ENCODE results near the gene CBFA2T3. TPM values are rescaled to one million over a fixed set of nuclear protein-coding genes. Genes with fewer than 3 reads are reported as not detected.
A peak's percentile ranks its signal among the peaks of the same experiment; 100 is the strongest.

CBFA2T3 gene
- total and polyA plus RNA-seq, 5 experiments from 2014 or later, result 0.04 to 2.0 (median 1.5) TPM; not detected in 2

DNA sequence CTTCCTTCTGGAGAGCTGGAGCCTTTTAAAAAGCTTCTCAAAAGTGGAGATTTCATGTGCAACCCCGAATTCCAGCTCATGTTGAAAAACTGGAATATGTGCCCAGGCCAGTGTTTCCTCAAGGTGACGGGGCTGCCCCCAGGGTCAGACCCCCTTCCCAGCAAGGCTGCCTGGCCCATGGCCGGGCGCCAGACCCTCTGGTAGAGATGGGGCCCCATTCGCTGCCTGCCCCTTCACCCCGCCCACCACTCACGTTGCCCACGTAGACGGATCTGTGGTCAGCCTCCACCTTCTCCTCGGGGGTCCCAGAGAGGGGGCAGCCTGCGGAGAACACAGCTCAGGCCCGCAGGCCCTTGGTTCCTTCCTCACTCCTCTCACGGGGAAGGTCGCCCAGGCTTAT, 111.7 kb downstream of the CBFA2T3 start:
- Mint-ChIP-seq H3K27me3 (peaks cover 0 to 7% (median 0%) of the 10 kb centered on the region in 5 donors), H3K36me3 (peaks cover 0 to 16% (median 0%) of the 10 kb centered on the region in 3 donors), H3K4me3 (no peak overlapping the region), H3K27ac (no peak overlapping the region), H3K4me1 (peaks cover 0 to 2% (median under 1%) of the 10 kb centered on the region in 4 donors), H3K9me3 (no peaks in the 10 kb centered on the region)
- ATAC-seq, result no peak
- no peak for DNase-seq
- POLR2A ChIA-PET, result no interaction called here

DNA sequence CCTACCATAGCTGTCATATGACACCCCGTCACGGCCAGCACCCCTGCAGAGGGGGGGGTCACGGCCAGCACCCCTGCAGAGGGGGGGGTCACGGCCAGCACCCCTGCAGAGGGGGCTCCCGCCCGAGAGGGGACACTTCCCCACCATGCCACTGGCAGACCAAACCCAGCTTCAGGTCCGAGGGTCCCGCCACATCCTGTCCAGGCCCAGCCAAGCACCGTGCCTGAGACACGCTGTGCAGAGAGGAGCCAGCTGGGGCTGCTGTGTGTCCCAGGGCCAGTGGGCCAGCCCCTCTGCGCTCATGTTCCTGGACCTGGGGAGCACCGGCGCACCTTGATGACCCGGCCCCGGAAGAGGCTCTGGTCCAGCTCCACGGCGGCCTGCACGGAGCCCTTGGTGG, 112.5 kb downstream of the CBFA2T3 start:
- H3K36me3 Mint-ChIP-seq, result peaks cover 0 to 24% (median 0%) of the 10 kb centered on the region in 3 donors
- DNase-seq (no peak), ATAC-seq (no peak)
- no peaks in the 10 kb centered on the region for H3K27me3 Mint-ChIP-seq
- no peak overlapping the region for H3K4me3 Mint-ChIP-seq
- H3K4me1 Mint-ChIP-seq, result peaks cover 0 to 2% (median under 1%) of the 10 kb centered on the region in 4 donors
- POLR2A ChIA-PET, result interaction anchor here (0.6 kb wide), 1 partner anchor 70 kb away, joined by 3 read pairs; no protein-coding TSS in a partner anchor
- H3K27ac Mint-ChIP-seq, result no peak overlapping the region
- H3K9me3 Mint-ChIP-seq, result no peaks in the 10 kb centered on the region

GRCh38 chr16:88864099-88864498, 112.9 kb downstream of the CBFA2T3 start:
- POLR2A ChIA-PET, result interaction anchor here (0.6 kb wide), 1 partner anchor 69 kb away, joined by 3 read pairs; no protein-coding TSS in a partner anchor
- H3K9me3 Mint-ChIP-seq, result no peaks in the 10 kb centered on the region
- peaks cover 0 to 5% (median 2%) of the 10 kb centered on the region in 4 donors for H3K4me1 Mint-ChIP-seq
- no peak for DNase-seq
- ATAC-seq, result no peak
- H3K27me3 Mint-ChIP-seq, result no peaks in the 10 kb centered on the region
- H3K27ac Mint-ChIP-seq, result no peak overlapping the region
- H3K4me3 Mint-ChIP-seq, result no peak overlapping the region
- peaks cover 0 to 29% (median 0%) of the 10 kb centered on the region in 3 donors for H3K36me3 Mint-ChIP-seq

DNA sequence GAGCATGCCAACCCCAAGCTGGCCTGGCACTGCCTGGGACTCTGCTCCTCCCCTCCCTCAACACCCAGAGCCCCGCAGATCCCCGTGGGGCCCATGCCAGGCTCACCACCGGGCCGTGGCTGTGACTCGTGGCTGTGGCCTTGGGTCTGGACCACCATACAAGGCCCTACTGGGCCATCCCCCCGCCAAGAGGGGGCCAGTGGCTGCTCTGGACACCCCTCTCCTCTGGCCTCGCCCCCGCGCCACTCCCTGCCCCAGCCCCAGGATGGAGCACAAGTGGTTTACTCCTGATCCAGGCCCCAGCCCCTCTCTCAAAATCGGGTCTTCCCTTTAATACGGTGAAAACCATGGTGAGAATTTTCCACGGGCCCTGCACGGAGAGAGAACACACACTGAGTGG, 113.6 kb downstream of the CBFA2T3 start:
- POLR2A ChIA-PET, result no interaction called here
- DNase-seq (no peak), ATAC-seq (no peak)
- H3K36me3 Mint-ChIP-seq, result peaks cover 0 to 34% (median 0%) of the 10 kb centered on the region in 3 donors
- H3K27ac Mint-ChIP-seq, result no peak overlapping the region
- H3K27me3 Mint-ChIP-seq, result no peaks in the 10 kb centered on the region
- H3K4me1 Mint-ChIP-seq, result peaks cover 3 to 12% (median 6%) of the 10 kb centered on the region in 4 donors
- H3K4me3 Mint-ChIP-seq, result no peak overlapping the region
- H3K9me3 Mint-ChIP-seq, result no peaks in the 10 kb centered on the region

- Mint-ChIP-seq H3K4me1 (peaks cover 7 to 17% (median 10%) of the 10 kb centered on the region in 4 donors), H3K4me3 (no peak overlapping the region), H3K36me3 (peaks cover 0 to 36% (median 0%) of the 10 kb centered on the region in 3 donors), H3K9me3 (no peaks in the 10 kb centered on the region), H3K27ac (no peak overlapping the region), H3K27me3 (no peaks in the 10 kb centered on the region)
- POLR2A ChIA-PET, result no interaction called here
- no peak for ATAC-seq
- DNase-seq, result no peak
Measured at GRCh38 chr16:88862968-88863367, 114.0 kb downstream of the CBFA2T3 start.

DNA sequence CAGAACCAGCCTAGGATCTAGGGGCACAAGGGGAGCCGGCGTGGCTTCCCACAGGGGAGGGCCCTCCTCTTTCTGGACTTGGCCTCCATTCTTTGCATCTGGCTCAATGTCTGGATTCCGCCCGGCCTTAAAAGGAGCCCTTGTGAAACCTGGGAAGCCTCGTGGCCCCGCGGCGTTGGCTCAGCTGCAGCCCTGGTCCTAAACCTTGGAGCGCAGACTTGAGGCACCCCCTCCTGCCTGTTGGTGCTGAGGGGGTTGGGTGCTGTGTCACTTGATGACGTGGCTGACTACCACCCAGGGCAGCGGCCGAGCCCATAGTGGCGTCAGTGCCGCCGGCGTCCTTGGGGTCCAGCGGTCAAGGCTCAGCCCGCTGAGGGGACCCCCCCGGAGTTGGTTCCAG, 115.6 kb downstream of the CBFA2T3 start:
- no peak for ATAC-seq
- DNase-seq, result no peak
- H3K4me3 Mint-ChIP-seq, result peak overlapping the region in 2 of 10 donors; percentile 31 to 33
- no peak overlapping the region for H3K27ac Mint-ChIP-seq
- H3K36me3 Mint-ChIP-seq, result peaks cover 0 to 38% (median 0%) of the 10 kb centered on the region in 3 donors
- peaks cover 13 to 24% (median 16%) of the 10 kb centered on the region in 4 donors for H3K4me1 Mint-ChIP-seq
- no peaks in the 10 kb centered on the region for H3K27me3 Mint-ChIP-seq
- POLR2A ChIA-PET, result no interaction called here
- H3K9me3 Mint-ChIP-seq, result no peaks in the 10 kb centered on the region

GRCh38 chr16:88859381-88860091, 117.5 kb downstream of the CBFA2T3 start:
- ATAC-seq, result no peak
- peaks cover 19 to 40% (median 31%) of the 10 kb centered on the region in 4 donors for H3K4me1 Mint-ChIP-seq
- no peak overlapping the region for H3K27ac Mint-ChIP-seq
- no peaks in the 10 kb centered on the region for H3K27me3 Mint-ChIP-seq
- no peaks in the 10 kb centered on the region for H3K9me3 Mint-ChIP-seq
- DNase-seq, result no peak
- H3K36me3 Mint-ChIP-seq, result peaks cover 0 to 38% (median 0%) of the 10 kb centered on the region in 3 donors
- H3K4me3 Mint-ChIP-seq, result peak overlapping the region in 1 of 10 donors; percentile 42
- POLR2A ChIA-PET, result interaction anchor here (2.2 kb wide), 1 partner anchor 122 kb away, joined by 16 read pairs; no protein-coding TSS in a partner anchor

DNA sequence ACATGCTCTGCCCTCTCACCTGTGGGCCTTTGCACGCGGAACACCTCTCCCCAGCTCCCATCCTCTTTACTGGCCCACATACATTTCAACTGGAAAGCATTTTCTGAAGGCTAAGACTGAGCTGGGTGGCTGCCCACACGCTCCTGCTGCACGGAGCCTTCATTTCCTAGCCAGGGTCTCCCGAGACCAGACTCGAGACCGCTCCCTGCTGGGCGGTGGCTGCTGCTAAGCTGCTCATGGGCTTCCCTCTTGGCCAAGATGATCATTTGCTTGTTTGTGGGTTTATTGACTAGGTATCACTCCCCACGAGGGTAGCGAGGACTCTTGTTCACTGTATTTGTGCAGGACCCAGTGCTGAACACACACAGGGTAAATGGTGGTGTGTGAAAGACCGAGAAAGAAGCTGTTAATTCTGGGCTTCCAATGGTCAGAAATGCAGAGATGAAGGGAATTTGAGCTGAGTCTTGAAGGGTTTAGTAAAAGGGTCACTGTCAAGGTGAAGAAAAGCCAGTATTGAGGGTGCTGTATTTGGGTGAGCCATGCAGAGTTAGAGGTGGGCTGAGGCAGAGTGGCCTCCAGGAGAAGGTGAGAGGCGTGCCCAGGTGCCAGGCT, 119.2 kb downstream of the CBFA2T3 start:
- H3K9me3 Mint-ChIP-seq, result no peaks in the 10 kb centered on the region
- peaks cover 19 to 42% (median 32%) of the 10 kb centered on the region in 4 donors for H3K4me1 Mint-ChIP-seq
- H3K4me3 Mint-ChIP-seq, result peak overlapping the region; percentile 95 to 100 (median 98)
- peak overlapping the region; percentile 93 to 99 (median 96) for H3K27ac Mint-ChIP-seq
- POLR2A ChIA-PET, result interaction anchor here (0.7 to 3.2 kb wide), 23 partner anchors 11 to 360 kb away, joined by 3 to 59 read pairs (median 7); partner anchors contain the start of genes ACSF3, APRT, CDT1 and PIEZO1
- DNase-seq (peak; percentile 57 to 84 (median 67)), ATAC-seq (peak; percentile 55 to 60)
- H3K36me3 Mint-ChIP-seq, result peaks cover 0 to 38% (median 0%) of the 10 kb centered on the region in 3 donors
- no peaks in the 10 kb centered on the region for H3K27me3 Mint-ChIP-seq

GRCh38 chr16:88856828-88857727, 119.9 kb downstream of the CBFA2T3 start, which contains the start of the genes GALNS and TRAPPC2L:
GALNS (minus strand) TSS chr16:88856947; CDS start chr16:88856877, 70 bp downstream.
TRAPPC2L (plus strand) TSS chr16:88857127; CDS start chr16:88857151, 24 bp downstream.
- peak; percentile 84 to 86 for ATAC-seq
- H3K36me3 Mint-ChIP-seq, result peaks cover 0 to 35% (median 0%) of the 10 kb centered on the region in 3 donors
- peaks cover 23 to 48% (median 33%) of the 10 kb centered on the region in 4 donors for H3K4me1 Mint-ChIP-seq
- H3K27me3 Mint-ChIP-seq, result no peaks in the 10 kb centered on the region
- POLR2A ChIA-PET, result interaction anchor here (0.6 to 3.2 kb wide), 30 partner anchors 10 to 360 kb away, joined by 3 to 59 read pairs (median 5); partner anchors contain the start of genes ACSF3, APRT, CDH15 and CDT1
- H3K4me3 Mint-ChIP-seq, result peak within 1 kb of the TSS; percentile 95 to 100 (median 98)
- peak within 1 kb of the TSS; percentile 93 to 99 (median 96) for H3K27ac Mint-ChIP-seq
- DNase-seq, result peak; percentile 95 to 100 (median 98)
- H3K9me3 Mint-ChIP-seq, result no peaks in the 10 kb centered on the region

DNA sequence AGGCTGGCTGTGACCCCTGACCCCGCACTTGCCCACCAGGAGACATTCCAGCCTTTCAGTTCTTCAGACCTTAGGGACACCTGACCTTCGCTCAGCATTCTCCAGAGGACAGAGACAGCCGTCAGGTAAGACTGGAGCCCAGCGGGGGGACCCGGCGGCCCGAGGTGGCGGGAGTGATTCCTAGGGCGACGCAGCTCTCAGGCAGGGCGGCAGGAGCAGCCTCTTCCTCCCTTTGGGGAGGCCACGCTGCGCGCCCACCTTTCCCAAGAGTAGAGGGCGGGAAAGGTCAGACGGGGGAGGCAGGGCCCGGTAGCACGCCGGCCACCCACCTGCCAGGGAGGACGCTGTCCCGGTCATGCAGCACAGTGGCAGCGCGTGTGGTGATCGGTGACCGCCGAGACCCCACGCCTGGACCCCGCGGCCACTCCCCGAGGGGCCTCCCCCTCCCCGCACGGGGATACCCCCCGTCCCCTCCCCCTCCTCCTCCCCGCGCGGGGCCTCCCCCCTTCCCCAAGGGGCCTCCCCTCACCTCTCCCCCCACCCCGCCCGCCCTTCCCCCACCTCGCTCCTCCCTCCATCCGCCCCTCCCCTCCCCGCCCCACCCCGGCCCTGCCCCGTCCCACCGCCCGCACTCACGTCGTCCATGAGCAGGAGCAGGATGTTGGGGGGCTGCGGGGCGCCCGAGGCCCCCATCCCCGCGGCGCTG, 120.7 kb downstream of the CBFA2T3 start:
- POLR2A ChIA-PET, result interaction anchor here (0.6 to 3.2 kb wide), 19 partner anchors 9 to 361 kb away, joined by 3 to 59 read pairs (median 7); partner anchors contain the start of genes APRT, CDH15, CDT1 and PIEZO1
- H3K27me3 Mint-ChIP-seq, result no peaks in the 10 kb centered on the region

DNA sequence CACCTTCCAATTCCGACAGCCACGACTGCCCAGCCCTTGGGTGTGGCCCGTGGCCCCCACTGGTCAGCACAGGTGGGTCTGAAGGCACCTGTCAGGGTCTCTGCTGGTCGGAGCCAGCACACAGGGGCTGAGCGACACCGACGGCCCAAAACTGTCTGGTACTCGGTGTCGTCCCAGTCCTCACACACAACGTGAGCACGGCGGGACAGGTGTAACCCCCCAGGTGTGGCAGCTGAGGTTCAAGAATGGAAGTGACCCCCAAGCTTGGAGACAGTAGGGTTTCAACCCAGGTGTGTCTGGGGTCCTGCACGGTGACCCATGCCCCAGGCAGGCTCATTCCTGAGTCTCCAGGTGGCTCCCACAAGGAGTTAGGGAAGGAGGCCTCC, 121.3 kb downstream of the CBFA2T3 start:
- peaks cover 0 to 25% (median 0%) of the 10 kb centered on the region in 3 donors for H3K36me3 Mint-ChIP-seq
- DNase-seq (peak in 1 of 10 donors; percentile 2), ATAC-seq (no peak)
- H3K4me3 Mint-ChIP-seq, result peak overlapping the region; percentile 55 to 96 (median 78)
- peaks cover 22 to 48% (median 33%) of the 10 kb centered on the region in 4 donors for H3K4me1 Mint-ChIP-seq
- no peaks in the 10 kb centered on the region for H3K27me3 Mint-ChIP-seq
- POLR2A ChIA-PET, result interaction anchor here (0.7 to 3.2 kb wide), 3 partner anchors 43 to 315 kb away, joined by 4 to 59 read pairs (median 5); partner anchors contain the start of genes APRT and CDH15
- H3K9me3 Mint-ChIP-seq, result no peaks in the 10 kb centered on the region
- peak overlapping the region; percentile 47 to 85 (median 79) for H3K27ac Mint-ChIP-seq

More for the DNA sequence above, 120.7 kb downstream of the CBFA2T3 start:
- H3K9me3 Mint-ChIP-seq, result no peaks in the 10 kb centered on the region
- DNase-seq (peak in 8 of 10 donors; percentile 9 to 45 (median 32)), ATAC-seq (peak; percentile 62 to 64)
- H3K36me3 Mint-ChIP-seq, result peaks cover 0 to 31% (median 0%) of the 10 kb centered on the region in 3 donors
- peak overlapping the region; percentile 31 to 98 (median 79) for H3K27ac Mint-ChIP-seq
- H3K4me1 Mint-ChIP-seq, result peaks cover 24 to 49% (median 33%) of the 10 kb centered on the region in 4 donors
- peak overlapping the region; percentile 55 to 96 (median 75) for H3K4me3 Mint-ChIP-seq

Measured in naive thymus-derived CD8-positive, alpha-beta T cell (primary cell).